K562 (cell line): ENCODE measurements around the gene LARP7. TPM values are rescaled to one million over a fixed set of nuclear protein-coding genes. Genes with fewer than 3 reads are reported as not detected.

Experiments
- ATAC-seq: fragments of 200-7000 bp; cut with Tn5 transposase; 3 replicates; pipeline ENCODE4 v1.9.1; 2020; ENCODE audit warnings: moderate library complexity
- BruUV-seq: library from RNA; stranded (reverse); fragments of 400-500 nt; replicated peaks from 2 replicates; lab custom pipeline; 2021; lab: Mats Ljungman, UMichigan
- CTCF ChIA-PET: fragments of 300-600 bp; formaldehyde crosslinking; extraction: SDS; loops from one replicate; lab custom pipeline; 2021; ENCODE audit warnings: low intra/inter-chr PET ratio; lab: Yijun Ruan, JAX
- POLR2A ChIA-PET: fragments of 300-600, 350-650 bp; sonication (Branson Sonifier 250); formaldehyde crosslinking; extraction: SDS; loops from one replicate; lab custom pipeline; 2021; ENCODE audit warnings: antibody characterized with exemption, inconsistent platforms; lab: Yijun Ruan, JAX
- DNase-seq, 4 experiments: peaks; one replicate each; pipeline versions ENCODE4 v3.0.0 to v3.0.0-alpha.2; 2011 to 2018; ENCODE audit warnings: low spot score in 3 of 4, mixed read lengths in 3 of 4; ENCODE audit errors: extremely low read depth in 1 of 4
- FAIRE-seq: peaks from 2 replicates; lab custom pipeline; 2011; peaks lifted over from hg19 to GRCh38; lab: Jason Lieb, UNC
- H2AFZ ChIP-seq: 2 replicates; pipeline ENCODE4 v1.6.0; 2011; ENCODE audit warnings: low read depth, low read length, control low read depth, inconsistent platforms
- H3K27ac ChIP-seq: fragments of 200-600 bp; 3 replicates; pipeline ENCODE4 v1.8.0; 2011; ENCODE audit warnings: low read depth, mild to moderate bottlenecking, control low read depth, inconsistent platforms, low read length, moderate library complexity, mixed read lengths; ENCODE audit errors: extremely low read depth
- H3K27me3 ChIP-seq, 2 experiments: fragments of 300-600 bp in 1 of 2; 2 replicates in 1 of 2; 3 replicates in 1 of 2; pipeline versions ENCODE4 v1.6.0 to v1.8.0; 2011; ENCODE audit warnings: inconsistent platforms in 2 of 2, low read length in 2 of 2, mild to moderate bottlenecking in 1 of 2, mixed read lengths in 1 of 2, moderate library complexity in 1 of 2; ENCODE audit not compliant: control insufficient read depth in 2 of 2, insufficient read depth in 2 of 2
- H3K36me3 ChIP-seq: fragments of 300-600 bp; 3 replicates; pipeline ENCODE4 v1.8.0; 2011; ENCODE audit warnings: mild to moderate bottlenecking, low read length, inconsistent platforms; ENCODE audit not compliant: control insufficient read depth, insufficient read depth
- H3K4me1 ChIP-seq, 2 experiments: fragments of 200-600 bp in 1 of 2; replicated peaks in 1 of 2; 2 replicates in 1 of 2; 3 replicates in 1 of 2; pipeline versions ENCODE4 v1.5.1 to v1.8.0; 2011; ENCODE audit warnings: inconsistent platforms in 2 of 2, low read length in 2 of 2, mild to moderate bottlenecking in 1 of 2, mixed read lengths in 1 of 2, moderate library complexity in 1 of 2; ENCODE audit not compliant: control insufficient read depth in 2 of 2, insufficient read depth in 2 of 2
- H3K4me2 ChIP-seq: 2 replicates; pipeline ENCODE4 v1.6.1; 2011; ENCODE audit warnings: low read length, control low read depth, inconsistent platforms, mixed read lengths; ENCODE audit not compliant: insufficient read depth
- H3K4me3 ChIP-seq: fragments of 200-600 bp; sonication (generic), shearing (Covaris generic); 2 replicates; pipeline ENCODE4 v1.5.1; 2016; ENCODE audit warnings: control low read depth, inconsistent platforms
- H3K79me2 ChIP-seq: fragments of 200-600 bp; 3 replicates; pipeline ENCODE4 v1.8.0; 2011; ENCODE audit warnings: low read length, inconsistent platforms; ENCODE audit not compliant: control insufficient read depth, insufficient read depth
- H3K9ac ChIP-seq, 2 experiments: 2 replicates each; pipeline versions ENCODE4 v1.6.0 to v1.6.1; 2011; ENCODE audit warnings: low read depth in 2 of 2, low read length in 2 of 2, control low read depth in 1 of 2, inconsistent platforms in 1 of 2, mild to moderate bottlenecking in 1 of 2, mixed read lengths in 1 of 2; ENCODE audit not compliant: insufficient read depth in 1 of 2
- H3K9me1 ChIP-seq: one replicate; pipeline ENCODE4 v1.6.0; 2011; ENCODE audit warnings: inconsistent platforms, mild to moderate bottlenecking, low read length, moderate library complexity; ENCODE audit not compliant: control insufficient read depth, insufficient read depth
- H3K9me3 ChIP-seq: replicated peaks from 2 replicates; pipeline ENCODE4 v1.5.1; 2011; ENCODE audit warnings: low read depth, low read length, inconsistent platforms; ENCODE audit not compliant: control insufficient read depth, insufficient read depth
- H4K20me1 ChIP-seq: replicated peaks from 2 replicates; pipeline ENCODE4 v1.6.1; 2011; ENCODE audit warnings: low read length, inconsistent platforms, mixed read lengths; ENCODE audit not compliant: control insufficient read depth, insufficient read depth
- BRF2 ChIP-seq: IDR thresholded peaks from 3 replicates; pipeline ENCODE4 v1.6.1; 2011; ENCODE audit warnings: borderline replicate concordance, mild to moderate bottlenecking; ENCODE audit not compliant: insufficient read length, insufficient read depth
- CEBPB ChIP-seq: fragments of 450-650 bp; IDR thresholded peaks from 2 replicates; pipeline ENCODE4 v1.6.1; 2016; ENCODE audit warnings: missing genetic modification characterization, missing compliant biosample characterization
- ETV1 ChIP-seq: fragments of 450-650 bp; conservative IDR thresholded peaks from 2 replicates; pipeline ENCODE4 v1.6.1; 2016; ENCODE audit warnings: missing genetic modification characterization, control low read depth, low read depth, missing compliant biosample characterization
- EZH2 ChIP-seq: IDR thresholded peaks from 2 replicates; pipeline ENCODE4 v1.6.1; 2012; ENCODE audit warnings: low read depth, mild to moderate bottlenecking, inconsistent platforms, low read length, borderline replicate concordance
- HMGXB4 ChIP-seq: sonication (generic); formaldehyde crosslinking; IDR thresholded peaks from 2 replicates; pipeline ENCODE4 v1.8.1; 2023; ENCODE audit warnings: mild to moderate bottlenecking, missing genetic modification reagents
- MLX ChIP-seq, 2 experiments: fragments of 450-650 bp in 1 of 2; sonication (generic) in 1 of 2; formaldehyde crosslinking; conservative IDR thresholded peaks; 2 replicates each; pipeline versions ENCODE4 v1.4.0 to v1.8.1; 2020 to 2022; ENCODE audit warnings: mild to moderate bottlenecking in 1 of 2, missing genetic modification reagents in 1 of 2
- NELFE ChIP-seq: IDR thresholded peaks from 2 replicates; pipeline ENCODE4 v1.6.1; 2011; ENCODE audit warnings: mild to moderate bottlenecking; ENCODE audit not compliant: insufficient read depth, insufficient read length
- PCBP1 ChIP-seq: fragments of 200-400 bp; formaldehyde crosslinking; IDR thresholded peaks from 2 replicates; pipeline ENCODE4 v1.6.1; 2018; ENCODE audit warnings: mild to moderate bottlenecking, low read depth, low read length; ENCODE audit not compliant: poor library complexity, severe bottlenecking
- POLR2B ChIP-seq: fragments of 450-650 bp; IDR thresholded peaks from 2 replicates; pipeline ENCODE4 v1.6.1; 2018; ENCODE audit warnings: low read depth; ENCODE audit not compliant: partially characterized antibody
- POU5F1 ChIP-seq: fragments of 150-350 bp; IDR thresholded peaks from 2 replicates; pipeline ENCODE4 v1.6.1; 2014; ENCODE audit warnings: borderline replicate concordance, low read length, low read depth, mild to moderate bottlenecking; ENCODE audit not compliant: partially characterized antibody
- RNF2 ChIP-seq: sonication (generic); IDR thresholded peaks from 2 replicates; pipeline ENCODE4 v1.6.1; 2016
- SP1 ChIP-seq: sonication (generic); formaldehyde crosslinking; IDR thresholded peaks from 2 replicates; pipeline ENCODE4 v1.8.1; 2022; ENCODE audit warnings: mild to moderate bottlenecking, missing genetic modification reagents
- SPI1 ChIP-seq: IDR thresholded peaks from 2 replicates; pipeline ENCODE4 v1.6.1; 2011; ENCODE audit warnings: low read depth, low read length, control low read depth, borderline replicate concordance
- SREBF2 ChIP-seq: sonication (generic); formaldehyde crosslinking; IDR thresholded peaks from 2 replicates; pipeline ENCODE4 v1.4.0; 2020; ENCODE audit warnings: mild to moderate bottlenecking, missing genetic modification reagents
- STAT5B ChIP-seq: fragments of 250-450 bp; sonication (Bioruptor Pico); IDR thresholded peaks from 2 replicates; pipeline ENCODE4 v1.8.0; 2021; ENCODE audit warnings: mild to moderate bottlenecking, inconsistent platforms
- TAF15 ChIP-seq: fragments of 200-400 bp; formaldehyde crosslinking; IDR thresholded peaks from 2 replicates; pipeline ENCODE4 v1.6.1; 2017; ENCODE audit warnings: mild to moderate bottlenecking, low read depth, low read length, moderate library complexity
- ZNF140 ChIP-seq: fragments of 250-450 bp; sonication (Bioruptor Pico); IDR thresholded peaks from 2 replicates; pipeline ENCODE4 v1.8.0; 2021; ENCODE audit warnings: moderate library complexity, mild to moderate bottlenecking, inconsistent platforms
- ZNF143 ChIP-seq: sonication (generic); formaldehyde crosslinking; IDR thresholded peaks from 2 replicates; pipeline ENCODE4 v1.9.0; 2022; ENCODE audit warnings: mild to moderate bottlenecking, missing genetic modification reagents
- WGBS: fragments of 100-300 bp; shearing (Covaris generic); methylation state at CpG from one replicate; pipeline ENCODE4 v1.1.6; 2016; ENCODE audit warnings: low coverage, mixed read lengths; ENCODE audit not compliant: insufficient coverage; ENCODE audit errors: missing lambda C conversion rate; 5-methylcytosine and 5-hydroxymethylcytosine counted together
- in situ Hi-C: fragments of 300-500 bp; cut with MboI; formaldehyde crosslinking; loops from 4 replicates; pipeline ENCODE4 v1.15.0; 2018; ENCODE audit warnings: inconsistent platforms, mixed read lengths
- intact Hi-C: fragments of 100-400 bp; cut with micrococcal nuclease; formaldehyde crosslinking; loops from 2 replicates; pipeline ENCODE4 v1.14.2; 2022
- polyA plus RNA-seq, 8 experiments: library from polyadenylated mRNA; depleted of rRNA in 4 of 8; stranded (reverse) in 5 of 8; unstranded in 3 of 8; fragments of >200 nt; fragmentation: Nextera tagmentation in 2 of 8; fragmentation: Illumina TruSeq in 1 of 8; extraction: Ambion mirVana in 2 of 8; extraction: Trizol in 1 of 8; gene quantifications; 2 replicates each; pipeline versions ENCODE4 v1.2.1 to v1.2.3, GENCODE V29; 2011 to 2014; ENCODE audit warnings: inconsistent platforms in 1 of 8, missing spikeins in 1 of 8
- total RNA-seq, 7 experiments: library from RNA; depleted of rRNA in 6 of 7; stranded (reverse); fragments of >200 nt in 6 of 7; fragmentation: Illumina TruSeq in 2 of 7; extraction: Trizol in 2 of 7; gene quantifications; 2 replicates each; pipeline versions ENCODE4 v1.2.1 to v1.2.3, GENCODE V29; 2011 to 2021; ENCODE audit warnings: low replicate concordance in 1 of 7

The LARP7 gene
- total and polyA plus RNA-seq, 9 of the 15 experiments (the other 6 are each of a cell fraction or from before 2014, with no cell fraction given) = 30.1 to 76.9 (median 56.0) TPM

- ChIA-PET CTCF (no interaction called here), POLR2A (interaction anchor here (0.7 kb wide), 1 partner anchor 321 kb away, joined by 3 read pairs; no protein-coding TSS in a partner anchor)
- DNase-seq (no peak), FAIRE-seq (no peak), ATAC-seq (no peak)
- H3K27ac ChIP-seq = no peak overlapping the region
- H3K4me1 ChIP-seq = no peaks in the 10 kb centered on the region
- 92% methylated on average over 4 of the region's 4 CpGs for WGBS
- H3K9ac ChIP-seq = no peak overlapping the region
- H3K36me3 ChIP-seq = peaks cover 43% of the 10 kb centered on the region
- no TSS peak for BruUV-seq
- H4K20me1 ChIP-seq = no peaks in the 10 kb centered on the region
- H2AFZ ChIP-seq = no peak overlapping the region
- no peaks in the 10 kb centered on the region for H3K79me2 ChIP-seq
- H3K4me2 ChIP-seq = no peak overlapping the region
- no peak overlapping the region for H3K4me3 ChIP-seq
- H3K9me1 ChIP-seq = no peaks in the 10 kb centered on the region
- TF ChIP-seq BRF2 (no peak), ZNF143 (CRISPR knock-in tag) (no peak), POU5F1 (no peak), SP1 (no peak), CEBPB (tag) (no peak), ETV1 (tag) (no peak), STAT5B (CRISPR knock-in tag) (no peak), SREBF2 (no peak), ZNF140 (CRISPR knock-in tag) (no peak), HMGXB4 (CRISPR knock-in tag) (no peak), SPI1 (no peak), POLR2B (no peak), PCBP1 (no peak), NELFE (no peak), TAF15 (no peak), EZH2 (no peak), RNF2 (no peak), MLX (CRISPR knock-in tag; conservative IDR thresholded peaks at IDR 0.05) (no peak)
- in situ Hi-C loops = no loop called here
- intact Hi-C loops = no loop called here
- no peaks in the 10 kb centered on the region for H3K27me3 ChIP-seq
- H3K9me3 ChIP-seq = no peaks in the 10 kb centered on the region
Measured at GRCh38 chr4:112626228-112626627, 10.7 kb upstream of the LARP7 start.
